GM18526 (cell line): ENCODE measurements around the gene ATAD5.

Experiments
- POLR2A ChIP-seq: IDR thresholded peaks from 3 replicates; pipeline ENCODE4 v1.6.1; 2011; ENCODE audit not compliant: insufficient read length; ENCODE audit errors: extremely low read depth

The ATAD5 gene

DNA sequence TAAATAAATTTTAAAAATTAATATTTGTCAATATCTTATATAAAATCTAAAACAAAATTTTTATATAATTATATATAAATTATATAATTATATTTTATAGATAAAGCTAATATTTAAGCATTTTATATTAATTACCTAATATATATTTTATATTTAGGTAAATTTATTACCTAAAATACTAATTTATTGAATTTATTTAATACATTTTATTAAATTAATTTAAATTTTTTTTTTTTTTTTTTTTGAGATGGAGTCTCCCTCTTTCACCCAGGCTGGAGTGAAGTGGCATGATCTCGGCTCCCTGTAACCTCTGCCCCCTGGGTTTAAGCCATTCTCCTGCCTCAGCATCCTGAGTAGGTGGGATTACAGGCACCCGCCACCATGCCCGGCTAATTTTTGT lies 22.4 kb downstream of the ATAD5 start:
- TF ChIP-seq POLR2A: no peak

DNA sequence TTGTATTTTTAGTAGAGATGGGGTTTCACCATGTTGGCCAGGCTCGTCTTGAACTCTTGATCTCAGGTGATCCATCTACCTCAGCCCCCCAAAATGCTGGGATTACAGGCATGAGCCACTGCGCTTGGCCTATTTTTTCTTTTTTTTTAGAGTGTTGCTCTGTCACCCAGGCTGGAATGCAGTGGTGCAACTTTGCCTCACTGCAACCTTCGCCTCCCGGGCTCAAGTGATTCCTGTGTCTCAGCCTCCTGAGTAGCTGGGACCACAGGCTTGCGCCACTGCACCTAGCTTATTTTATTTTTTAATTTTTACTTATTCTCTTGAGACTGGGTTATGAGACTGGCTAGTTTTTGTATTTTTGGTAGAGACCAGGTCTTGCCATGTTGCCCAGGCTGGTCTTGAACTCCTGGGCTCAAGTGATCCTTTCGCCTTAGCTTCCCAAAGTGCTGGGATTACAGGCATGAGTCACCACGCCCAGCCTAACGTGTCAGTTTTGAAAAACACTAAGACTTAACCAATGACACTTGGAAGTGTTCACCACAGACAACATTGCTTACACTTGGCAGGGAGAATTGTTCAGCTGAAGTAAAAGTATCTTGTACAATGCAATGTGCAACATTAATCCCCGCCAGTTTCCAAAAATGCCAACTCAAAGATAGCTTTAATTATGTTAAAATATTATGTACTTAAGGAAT lies 26.9 kb downstream of the ATAD5 start:
- TF ChIP-seq POLR2A: no peak

DNA sequence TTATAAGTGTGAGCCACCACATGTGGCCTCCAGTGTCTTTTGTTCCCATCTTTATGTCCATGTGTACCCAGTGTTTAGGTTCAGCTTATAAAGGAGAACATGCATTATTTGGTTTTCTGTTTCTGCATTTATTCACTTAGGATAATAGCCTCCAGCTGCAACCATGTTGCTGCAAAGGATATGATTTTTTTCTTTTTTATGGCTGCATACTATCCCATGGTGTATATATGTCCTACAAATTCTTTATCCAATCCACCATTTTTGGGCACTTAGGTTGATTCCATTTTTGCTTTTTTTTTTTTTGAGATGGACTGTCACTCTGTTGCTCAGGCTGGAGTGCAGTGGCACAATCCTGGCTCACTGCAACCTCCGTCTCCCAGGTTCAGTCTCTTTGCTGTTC lies 32.9 kb downstream of the ATAD5 start:
- TF ChIP-seq POLR2A: no peak

DNA sequence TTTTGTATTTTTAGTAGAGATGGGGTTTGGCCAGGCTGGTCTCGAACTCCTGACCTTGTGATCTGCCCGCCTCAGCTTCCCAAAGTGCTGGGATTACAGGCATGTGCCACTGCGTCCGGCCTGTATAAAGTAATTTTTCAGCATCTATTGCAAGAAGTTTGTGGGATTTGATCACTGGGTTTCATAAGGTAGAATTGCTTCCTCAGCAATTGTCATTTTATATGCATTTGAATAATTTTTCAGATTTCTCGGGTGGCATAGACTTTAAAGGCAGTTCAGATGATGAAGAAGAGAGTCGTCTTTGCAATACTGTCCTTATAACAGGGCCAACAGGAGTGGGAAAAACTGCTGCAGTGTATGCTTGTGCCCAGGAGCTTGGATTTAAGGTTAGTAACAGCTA lies 37.2 kb downstream of the ATAD5 start:
- TF ChIP-seq POLR2A: no peak

DNA sequence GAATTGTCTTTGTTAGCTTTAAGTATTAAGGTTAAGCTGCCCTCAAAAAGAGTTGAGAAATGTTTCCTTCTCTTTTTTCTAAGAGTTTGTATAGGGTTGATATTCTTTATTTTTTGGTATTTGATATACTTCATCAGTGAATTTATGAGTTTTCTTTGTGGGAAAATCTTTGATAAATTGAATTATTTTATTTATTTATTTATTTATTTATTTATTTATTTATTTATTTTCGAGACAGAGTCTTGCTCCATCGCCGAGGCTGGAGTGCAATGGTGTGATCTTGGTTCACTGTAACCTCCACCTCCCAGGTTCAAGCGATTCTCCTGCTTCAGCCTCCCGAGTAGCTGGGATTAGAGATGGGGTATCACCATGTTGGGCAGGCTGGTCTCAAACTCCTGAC lies 54.4 kb downstream of the ATAD5 start:
- TF ChIP-seq POLR2A: no peak

DNA sequence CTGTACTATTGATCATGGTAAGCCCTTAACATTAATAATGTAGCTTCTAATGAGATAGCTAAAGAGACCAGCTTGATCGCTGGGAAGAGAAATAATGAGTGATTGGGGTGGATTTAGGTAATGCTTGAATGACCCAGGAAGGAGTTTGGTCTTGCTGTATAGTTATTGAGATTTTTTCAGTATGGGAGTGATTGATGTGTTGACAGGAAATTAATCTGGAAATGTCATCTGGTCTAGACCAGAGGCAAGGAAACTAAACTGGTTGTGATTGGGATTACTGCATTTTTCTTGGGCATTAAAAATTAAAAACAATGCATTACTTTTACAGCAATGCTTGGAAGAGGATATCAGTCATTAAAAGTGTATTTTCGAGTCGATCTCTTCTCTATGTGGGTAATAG lies 62.5 kb downstream of the ATAD5 start:
- TF ChIP-seq POLR2A: no peak

DNA sequence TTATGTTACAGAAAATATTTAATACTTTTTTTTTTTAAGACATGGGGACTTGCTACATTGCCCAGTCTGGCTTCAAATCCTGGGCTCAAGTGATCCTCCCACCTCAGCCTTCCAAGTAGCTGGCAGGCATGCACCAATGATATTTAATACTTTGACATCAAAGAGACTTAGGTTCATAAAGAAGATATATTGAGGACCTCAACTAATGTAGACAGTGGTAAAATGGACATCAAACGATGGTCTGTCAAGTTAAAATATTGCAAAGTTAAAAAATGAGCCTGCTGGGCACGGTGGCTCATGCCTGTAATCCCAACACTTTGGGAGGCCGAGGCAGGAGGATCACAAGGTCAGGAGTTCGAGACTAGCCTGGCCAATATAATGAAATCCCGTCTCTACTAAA lies 65.5 kb downstream of the ATAD5 start:
- no peak for TF ChIP-seq POLR2A

DNA sequence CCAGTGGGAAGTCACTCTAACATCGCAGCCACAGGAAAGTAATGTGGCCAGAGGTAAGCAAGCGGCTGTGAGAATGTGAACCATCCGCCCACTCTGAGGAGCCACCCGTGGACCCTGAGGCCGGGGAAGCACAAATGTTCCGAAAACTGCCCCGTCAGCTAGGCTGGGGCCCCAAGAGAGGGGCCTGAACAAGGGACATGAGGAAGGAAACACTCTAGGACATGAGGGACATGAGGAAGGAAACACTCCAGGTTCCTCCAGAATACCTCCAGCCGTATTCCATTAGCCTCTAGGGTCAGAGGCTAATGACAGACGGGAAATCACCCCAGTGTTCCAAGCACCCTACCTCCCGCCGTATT lies 74.0 kb downstream of the ATAD5 start:
- no peak for TF ChIP-seq POLR2A

DNA sequence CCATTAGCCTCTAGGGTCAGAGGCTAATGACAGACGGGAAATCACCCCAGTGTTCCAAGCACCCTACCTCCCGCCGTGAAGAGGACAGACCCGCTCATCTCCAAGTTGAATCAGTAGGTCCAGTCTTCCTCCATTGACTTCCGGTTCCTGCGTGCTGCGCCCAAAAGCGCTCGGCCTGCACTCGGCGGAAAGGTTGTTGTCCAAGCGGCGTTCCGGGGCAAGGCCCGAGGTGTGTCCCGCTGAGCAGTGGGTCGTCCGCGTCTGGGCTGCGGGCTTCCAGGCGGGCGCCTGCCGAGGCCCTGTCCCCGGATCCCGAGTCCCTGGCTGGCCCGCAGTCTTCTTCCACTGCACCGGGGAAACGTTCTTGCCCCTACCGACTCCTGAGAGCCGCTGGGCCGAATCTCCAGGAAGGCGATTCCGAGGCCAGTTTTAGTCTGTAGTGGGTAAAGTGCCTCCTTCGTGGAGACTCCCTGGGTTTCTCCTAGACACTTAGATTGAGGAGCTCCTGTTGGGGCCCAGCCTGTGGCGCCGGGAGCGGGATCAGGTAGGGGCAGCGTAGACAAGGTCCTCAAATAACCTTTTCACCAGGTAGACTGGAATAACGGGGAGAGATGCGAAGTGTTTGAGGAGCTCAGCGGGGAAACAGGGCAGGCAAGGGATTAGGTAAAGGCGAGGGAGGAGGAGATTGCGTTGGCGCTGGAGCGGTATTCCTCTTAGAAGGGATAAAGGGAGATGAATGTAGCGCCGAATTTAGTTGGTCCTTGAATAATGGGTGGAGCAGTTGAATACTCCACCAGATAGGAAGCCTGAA lies 74.5 kb downstream of the ATAD5 start, which contains the start of gene TEFM:
TEFM (minus strand) TSS at position 138 of the 811 bp plus-strand sequence; CDS start at position 98, 40 bp downstream.
- peak; percentile 89 for TF ChIP-seq POLR2A

DNA sequence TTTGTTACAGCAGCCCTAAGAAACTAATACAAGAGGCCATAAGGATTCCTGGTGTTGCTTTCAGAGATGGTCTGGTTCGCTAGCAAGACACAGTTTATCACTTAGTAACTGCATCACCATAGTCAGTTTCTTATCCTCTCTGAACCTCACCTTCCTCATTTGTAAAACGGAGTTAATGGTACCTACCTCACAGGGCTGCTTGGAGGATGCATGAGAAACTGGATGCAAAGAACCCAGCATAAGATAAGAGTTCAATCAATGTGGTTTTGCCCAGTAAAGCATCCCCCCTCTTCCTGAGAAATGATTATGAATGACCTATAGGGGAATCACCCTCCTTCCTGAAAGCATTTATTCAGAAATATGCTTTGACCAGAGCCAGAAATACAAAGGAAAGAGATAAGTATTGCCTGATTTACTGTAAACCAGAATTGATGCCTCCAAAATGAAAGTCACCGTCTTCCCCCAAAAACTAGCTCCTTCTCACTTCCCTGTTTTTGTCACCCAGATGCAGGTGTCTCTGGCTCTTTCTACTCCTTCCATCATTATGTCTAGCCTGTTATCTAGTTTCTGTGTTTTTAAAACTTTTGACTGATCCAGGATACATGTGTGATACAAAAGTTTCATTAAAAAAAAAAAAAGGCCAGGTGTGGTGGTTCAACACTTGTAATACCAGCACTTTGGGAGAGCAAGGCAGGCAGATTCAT lies 77.1 kb downstream of the ATAD5 start:
- no peak for TF ChIP-seq POLR2A

DNA sequence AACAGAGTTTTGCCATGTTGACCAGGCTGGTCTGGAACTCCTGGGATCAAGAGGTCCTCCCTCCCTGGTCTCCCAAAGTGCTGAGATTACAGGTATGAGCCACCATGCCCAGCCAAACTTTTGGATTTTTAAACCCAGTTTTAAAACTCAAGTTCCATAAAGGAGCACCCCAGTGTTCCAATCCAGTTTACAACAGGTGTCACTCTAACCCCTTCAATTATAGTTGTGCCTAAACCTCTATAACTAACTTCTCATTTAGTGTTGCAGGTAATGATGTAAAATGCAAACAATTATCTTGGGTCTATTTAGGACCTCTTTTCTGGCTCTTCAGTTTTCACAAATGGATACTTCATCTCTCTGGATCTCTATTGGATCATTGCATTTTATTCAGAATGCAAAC lies 82.2 kb downstream of the ATAD5 start:
- TF ChIP-seq POLR2A: no peak

DNA sequence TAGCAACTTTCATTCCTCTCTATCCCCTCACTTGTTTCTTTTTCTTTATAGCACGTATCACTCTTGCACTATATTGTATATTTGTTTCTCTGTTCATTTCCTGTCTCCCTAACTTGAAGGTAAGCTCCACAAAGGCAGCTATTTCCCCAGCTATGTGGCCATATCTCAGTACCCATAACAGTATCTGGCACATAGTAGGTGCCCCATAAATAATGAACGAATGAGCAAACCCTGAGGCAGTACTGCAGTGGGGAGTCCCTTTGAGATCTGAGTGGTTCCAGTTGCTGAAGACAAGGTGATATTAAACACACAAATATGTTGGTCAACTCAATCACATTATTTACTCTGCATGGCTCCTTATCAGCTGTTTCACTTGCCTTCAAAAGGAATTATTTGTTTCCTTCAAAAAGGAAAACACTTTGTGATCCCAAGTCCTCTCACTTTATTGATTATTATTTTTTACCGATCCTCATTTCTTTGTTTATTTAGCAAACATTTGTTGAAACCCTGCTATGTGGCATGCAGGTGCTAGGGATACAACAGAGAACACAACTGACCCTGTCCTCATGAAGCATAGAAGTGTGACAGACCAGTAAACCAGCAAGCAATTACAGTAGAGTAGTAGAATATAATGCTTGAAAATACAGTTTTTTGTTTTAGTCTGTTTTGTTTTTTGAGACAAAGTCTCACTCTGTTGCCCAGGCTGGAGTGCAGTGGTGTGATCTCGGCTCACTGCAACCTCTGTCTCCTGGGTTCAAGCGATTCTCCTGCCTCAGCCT lies 84.3 kb downstream of the ATAD5 start:
- TF ChIP-seq POLR2A: no peak

DNA sequence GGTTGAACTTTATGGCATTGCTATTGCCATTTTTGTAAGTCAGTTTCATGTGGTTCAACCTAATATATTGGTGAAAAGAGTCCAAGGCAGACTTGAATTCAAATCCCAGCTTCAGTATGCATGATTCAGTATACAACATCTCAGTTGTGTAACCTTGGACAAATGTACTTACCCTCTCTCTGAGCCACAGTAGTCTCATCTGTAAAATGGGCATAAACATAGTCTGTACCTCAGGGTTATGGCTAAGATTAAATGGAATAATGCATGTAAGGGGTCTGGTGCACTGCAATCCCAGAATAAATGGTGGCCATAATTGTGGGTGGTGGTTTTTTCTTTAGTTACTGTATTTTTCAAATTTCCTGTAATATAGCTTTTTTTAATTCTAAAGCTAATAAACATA lies 85.3 kb downstream of the ATAD5 start:
- no peak for TF ChIP-seq POLR2A

DNA sequence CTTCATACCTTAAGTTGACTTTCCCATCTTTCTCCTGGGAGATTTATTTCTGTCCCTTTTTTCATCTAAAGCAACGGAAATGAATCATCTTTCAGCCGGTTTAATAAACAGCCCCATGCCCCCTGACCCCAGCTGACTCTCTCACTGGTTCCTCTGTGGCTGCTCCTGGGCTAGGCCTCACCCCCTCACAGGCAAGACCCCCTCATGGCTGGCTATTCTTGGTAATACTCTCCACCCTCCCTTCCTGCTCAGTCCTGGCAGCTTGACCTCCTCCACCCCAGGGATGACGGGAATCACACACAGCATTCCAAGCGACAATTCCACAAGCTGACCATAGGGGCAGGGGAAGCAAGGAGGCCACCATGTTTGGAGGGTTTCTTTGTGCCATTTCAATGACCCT lies 88.5 kb downstream of the ATAD5 start:
- TF ChIP-seq POLR2A: no peak
